NCI-H69 (cell line): ENCODE results near the gene TRIP6.

Source experiments
- DNase-seq: peaks from one replicate; lab custom pipeline; 2025; lab: John Stamatoyannopoulos, UW

TRIP6 gene, protein sequence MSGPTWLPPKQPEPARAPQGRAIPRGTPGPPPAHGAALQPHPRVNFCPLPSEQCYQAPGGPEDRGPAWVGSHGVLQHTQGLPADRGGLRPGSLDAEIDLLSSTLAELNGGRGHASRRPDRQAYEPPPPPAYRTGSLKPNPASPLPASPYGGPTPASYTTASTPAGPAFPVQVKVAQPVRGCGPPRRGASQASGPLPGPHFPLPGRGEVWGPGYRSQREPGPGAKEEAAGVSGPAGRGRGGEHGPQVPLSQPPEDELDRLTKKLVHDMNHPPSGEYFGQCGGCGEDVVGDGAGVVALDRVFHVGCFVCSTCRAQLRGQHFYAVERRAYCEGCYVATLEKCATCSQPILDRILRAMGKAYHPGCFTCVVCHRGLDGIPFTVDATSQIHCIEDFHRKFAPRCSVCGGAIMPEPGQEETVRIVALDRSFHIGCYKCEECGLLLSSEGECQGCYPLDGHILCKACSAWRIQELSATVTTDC

DNA sequence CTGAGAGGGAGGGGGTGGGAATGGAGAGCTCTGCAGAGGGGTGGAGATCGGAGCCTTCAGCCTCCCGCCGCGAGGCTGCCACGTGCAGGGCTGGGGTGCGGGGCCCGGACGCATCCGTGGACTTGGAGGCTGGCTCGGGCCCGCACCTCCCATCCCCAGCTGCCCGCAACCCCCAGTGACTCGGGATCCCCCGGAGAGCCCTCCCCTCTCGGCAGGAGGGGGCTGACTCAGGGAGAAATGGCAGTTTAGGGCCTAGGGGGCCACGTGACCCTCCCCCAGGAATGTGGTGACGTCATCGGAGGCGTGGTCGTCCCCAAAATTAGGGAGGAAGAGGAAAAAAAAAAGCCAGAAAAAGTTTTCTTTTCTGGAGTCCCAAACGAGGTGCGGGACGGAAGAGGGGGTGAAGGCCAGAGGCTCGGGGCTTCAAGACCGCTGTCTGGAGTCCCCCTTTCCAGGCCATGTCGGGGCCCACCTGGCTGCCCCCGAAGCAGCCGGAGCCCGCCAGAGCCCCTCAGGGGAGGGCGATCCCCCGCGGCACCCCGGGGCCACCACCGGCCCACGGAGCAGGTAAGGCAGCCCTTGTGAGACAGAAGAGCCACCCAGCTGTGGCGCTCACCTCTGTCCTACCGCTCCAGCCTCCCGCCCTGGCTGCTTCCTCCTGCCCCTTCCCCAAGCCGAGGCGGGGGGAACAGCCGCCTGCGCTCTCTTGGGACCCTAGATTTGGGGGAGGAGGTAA lies at the start of gene TRIP6:
Gene TRIP6, plus strand, starts transcription at position 348 of the 736 bp plus-strand sequence. Its CDS starts 111 bp downstream, at position 459.
- DNase-seq, result peak; percentile 45

DNA sequence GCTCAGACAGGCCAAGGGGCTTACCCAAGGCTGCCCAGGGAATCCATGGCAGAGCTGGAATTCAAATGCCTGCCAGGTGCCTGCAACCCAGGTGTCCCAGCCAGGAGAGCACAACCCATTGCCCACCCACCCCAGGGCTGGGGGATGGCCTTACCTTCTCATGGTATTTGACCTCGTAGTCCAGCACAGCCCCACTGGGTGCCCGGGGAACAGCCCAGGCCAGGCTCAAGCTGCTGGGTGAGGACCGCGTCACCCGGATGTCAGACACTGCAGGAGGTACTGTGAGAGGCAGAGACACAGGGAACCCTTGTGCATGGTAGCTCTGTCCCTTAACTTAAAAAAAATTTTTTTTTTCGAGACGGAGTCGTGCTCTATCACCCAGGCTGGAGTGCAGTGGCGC lies 48.8 kb upstream of the TRIP6 start:
- DNase-seq, result no peak

GRCh38 chr7:100818825-100819224 lies 48.4 kb upstream of the TRIP6 start:
- DNase-seq, result no peak

DNA sequence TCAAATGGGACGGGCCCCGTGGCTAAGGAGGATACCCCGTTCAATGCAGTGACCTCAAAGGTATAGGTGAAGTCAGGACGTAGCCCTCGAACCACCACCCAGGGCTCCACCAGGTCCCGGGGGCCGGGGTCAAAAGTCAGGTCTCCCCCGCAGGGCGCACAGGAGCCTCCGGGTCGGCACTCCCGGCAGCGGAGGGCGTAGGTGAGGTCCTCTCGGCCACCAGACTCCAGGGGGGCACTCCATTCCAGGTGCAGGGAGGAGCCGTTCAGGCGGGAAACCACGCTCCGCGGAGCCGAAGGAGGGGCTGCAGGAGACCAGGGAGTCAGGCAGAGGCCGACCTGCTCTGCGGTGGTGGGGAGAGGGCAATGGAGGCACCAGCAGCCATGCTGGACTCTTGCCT lies 47.6 kb upstream of the TRIP6 start:
- DNase-seq, result no peak

DNA sequence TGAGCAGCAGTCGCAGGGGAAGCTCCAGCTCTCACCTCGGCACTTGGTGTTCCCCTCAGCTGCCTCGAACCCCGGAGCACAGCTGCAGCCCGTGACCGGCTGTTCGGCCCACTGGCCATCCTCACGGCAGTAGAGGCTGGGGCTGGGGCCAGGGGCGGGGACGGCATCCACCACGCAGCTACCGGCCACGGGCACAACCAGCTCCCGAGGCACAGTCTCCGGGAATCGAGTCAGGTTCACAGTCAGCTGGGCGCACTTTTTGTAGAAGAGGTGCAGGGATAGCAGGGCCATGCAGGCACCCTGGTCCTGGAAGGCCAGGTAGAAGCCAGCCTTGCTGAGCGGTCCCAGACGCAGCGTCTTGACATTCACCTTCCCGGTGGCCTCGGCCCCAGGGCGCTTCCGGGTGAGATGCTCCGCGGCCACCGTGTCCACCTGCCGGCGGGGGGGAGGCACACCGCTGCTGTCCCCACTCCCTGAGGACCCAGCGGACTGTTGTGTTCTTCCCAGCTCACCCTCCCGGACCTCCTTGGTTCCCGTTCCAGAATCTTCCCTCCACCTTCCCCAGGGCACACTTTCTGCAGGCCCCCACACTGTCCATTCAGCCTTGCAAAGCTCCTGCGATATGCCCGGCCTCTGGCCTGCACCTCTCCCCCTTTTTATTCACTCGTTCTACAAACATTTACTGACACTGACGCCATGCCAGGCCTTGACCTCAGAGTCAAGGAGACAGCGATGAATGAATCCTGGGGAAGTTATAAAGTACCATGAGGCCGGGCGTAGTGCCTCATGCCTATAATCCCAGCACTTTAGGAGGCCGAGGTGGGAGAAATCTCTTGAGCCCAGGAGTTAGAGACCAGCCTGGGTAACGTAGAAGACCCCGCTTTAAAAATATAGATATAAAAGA lies 44.7 kb upstream of the TRIP6 start:
- DNase-seq, result no peak

DNA sequence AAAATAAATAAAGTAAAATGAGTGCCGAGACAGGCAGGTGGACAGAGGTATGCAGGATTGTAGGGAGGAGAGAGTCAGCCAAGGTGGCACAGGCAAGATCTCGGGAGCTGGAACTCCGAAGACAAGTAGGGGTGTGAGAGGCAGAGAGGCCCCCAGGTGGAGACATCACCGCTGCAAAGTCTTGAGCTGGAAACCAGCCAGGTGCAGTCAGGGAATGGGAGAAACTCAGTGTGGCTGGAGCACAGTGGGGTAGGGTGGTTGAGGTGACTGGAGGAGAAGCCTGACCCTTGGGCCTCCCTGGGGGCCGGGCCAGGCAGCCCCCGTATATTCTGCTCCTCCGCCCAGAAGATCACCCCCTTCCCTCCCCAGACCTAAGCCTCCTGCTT lies 44.1 kb upstream of the TRIP6 start:
- DNase-seq, result no peak

DNA sequence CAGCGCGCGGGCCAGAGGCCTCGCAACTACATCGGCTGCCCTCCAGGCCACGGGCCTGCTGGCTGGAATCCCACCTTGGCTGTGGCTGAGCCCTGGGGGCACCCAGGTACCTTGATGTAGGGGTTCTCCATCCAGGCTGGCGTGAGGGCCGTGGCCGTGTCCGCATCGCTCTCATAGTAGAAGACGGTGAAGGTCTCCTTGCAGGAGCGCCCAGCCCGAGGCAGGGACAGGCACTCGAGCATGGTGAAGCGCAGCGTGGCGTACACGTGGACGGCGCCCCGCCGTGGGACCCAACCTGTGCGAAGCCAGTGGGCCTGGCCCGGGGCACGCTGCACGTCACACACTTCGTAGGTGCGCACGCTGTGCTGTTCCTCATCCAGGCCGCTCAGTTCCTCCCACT lies 43.7 kb upstream of the TRIP6 start:
- DNase-seq, result no peak

GRCh38 chr7:100824499-100825214 lies 42.5 kb upstream of the TRIP6 start:
- peak; percentile 53 for DNase-seq

- DNase-seq, result peak; percentile 79
These were observed 41.9 kb upstream of the TRIP6 start for GRCh38 chr7:100825215-100825671.

GRCh38 chr7:100825751-100826513 lies 41.3 kb upstream of the TRIP6 start:
- DNase-seq, result peak; percentile 44

DNA sequence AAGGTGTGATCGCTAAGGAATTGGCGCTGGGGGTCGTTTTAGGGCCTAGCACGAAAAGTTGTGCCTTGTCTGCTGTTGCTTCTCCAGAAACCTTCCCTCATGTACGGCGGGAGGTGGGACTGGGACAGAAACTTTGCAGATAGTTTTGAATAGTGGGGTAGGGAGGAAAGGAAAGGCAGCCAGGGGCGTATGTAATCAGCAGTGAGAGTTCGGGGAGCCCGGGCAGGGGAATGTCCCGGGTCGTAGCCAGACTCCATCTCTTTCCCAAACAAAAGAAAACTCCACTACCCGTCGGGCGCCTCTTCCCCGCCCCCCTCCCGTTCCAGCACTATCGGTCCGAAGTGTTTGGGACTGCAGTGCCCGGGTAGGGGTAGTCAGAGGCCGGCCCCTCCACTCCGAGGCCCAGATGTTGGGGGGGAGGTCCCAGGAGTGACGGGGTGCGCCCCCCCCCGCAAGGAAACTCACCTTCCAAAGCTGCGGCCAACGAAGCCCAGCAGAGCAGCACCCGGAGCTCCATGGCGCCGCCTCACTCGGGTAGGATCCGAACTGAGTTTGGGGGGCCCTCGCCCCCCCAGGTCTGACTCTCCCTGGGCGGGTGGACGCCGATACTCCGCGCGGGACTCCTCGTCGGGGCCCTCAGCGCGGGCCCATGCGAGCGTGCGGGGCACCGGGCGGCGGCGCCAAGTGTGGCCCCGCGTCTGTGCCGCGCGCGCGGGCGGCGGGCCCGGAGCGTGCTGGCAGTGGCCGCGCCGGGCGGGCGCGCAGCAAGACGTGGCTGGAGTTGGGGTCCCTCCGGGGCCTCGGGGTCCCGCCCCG lies 40.5 kb upstream of the TRIP6 start:
- peak; percentile 38 for DNase-seq

DNA sequence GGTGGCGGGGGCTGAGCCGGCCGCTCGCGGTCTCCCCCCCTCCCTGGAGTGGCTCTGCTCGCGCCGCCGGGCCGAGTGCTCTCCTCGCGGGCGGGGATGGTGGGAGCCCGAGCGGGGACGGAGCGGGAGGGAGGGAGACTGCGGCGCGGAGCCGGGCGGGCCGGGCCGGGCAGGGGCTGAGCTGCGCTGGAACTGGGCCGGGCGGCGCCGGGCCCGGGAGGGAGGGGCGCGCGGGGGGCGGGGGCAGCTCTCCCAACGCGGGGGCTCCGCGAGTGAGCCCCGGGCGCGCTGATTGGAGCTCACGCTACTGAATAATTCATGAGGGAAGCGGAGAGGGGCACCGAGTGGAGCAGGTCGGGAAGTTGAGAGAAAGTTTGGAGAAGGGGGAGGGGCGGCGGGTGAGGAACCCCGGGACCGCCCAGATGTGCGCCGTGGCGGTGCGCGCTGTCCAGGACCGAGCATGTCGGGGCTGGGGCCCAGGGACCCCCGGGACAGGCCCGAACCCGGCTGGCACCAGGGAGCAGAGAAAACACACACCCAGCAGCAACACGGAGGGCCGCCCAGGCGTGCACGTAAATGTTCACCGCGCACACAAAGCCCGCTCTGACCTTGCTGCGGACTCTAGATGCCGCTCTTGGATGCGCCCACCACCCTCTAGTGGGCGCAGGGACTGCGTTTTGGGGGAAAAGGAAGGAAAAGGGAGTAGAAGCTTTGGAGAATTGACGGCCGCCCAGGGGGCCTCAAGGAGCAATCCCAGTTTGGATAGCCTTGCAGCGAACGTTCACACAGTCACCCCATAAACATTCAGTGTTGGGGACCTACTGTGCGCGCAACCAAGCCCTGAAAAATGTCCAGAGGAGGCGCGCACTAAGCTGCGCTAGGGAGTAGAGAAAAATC lies 39.6 kb upstream of the TRIP6 start, which contains the start of gene EPHB4:
Gene EPHB4, minus strand, starts transcription at position 194 of the 897 bp plus-strand sequence. CDS start 493 bp downstream, outside the sequence.
- peak; percentile 59 for DNase-seq

DNA sequence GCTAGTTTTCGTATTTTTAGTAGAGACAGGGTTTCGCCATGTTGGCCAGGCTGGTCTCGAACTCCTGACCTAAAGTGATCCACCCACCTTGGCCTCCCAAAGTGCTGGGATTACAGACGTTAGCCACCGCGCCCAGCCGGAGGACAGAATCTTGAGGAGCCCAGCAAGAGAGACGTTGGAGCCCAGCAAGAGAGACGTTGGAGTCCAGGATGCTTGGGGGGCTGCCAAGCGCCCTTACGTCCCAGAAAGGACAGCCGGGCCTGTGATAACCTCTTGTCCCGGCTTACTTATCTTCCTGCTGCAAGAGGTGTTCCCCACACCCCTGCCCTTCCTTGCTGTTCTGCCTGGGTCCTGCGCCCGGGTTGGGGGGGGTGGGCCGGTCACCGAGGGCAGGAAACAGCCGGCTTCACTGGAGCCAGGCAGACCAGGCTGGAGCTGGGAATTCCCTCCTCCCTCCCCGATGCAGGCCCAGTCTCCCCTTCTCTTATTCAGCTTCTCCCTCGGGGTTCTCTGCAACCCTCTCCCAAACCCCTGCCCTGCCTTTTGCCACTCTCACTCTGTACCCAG lies 38.0 kb upstream of the TRIP6 start:
- DNase-seq, result no peak

DNA sequence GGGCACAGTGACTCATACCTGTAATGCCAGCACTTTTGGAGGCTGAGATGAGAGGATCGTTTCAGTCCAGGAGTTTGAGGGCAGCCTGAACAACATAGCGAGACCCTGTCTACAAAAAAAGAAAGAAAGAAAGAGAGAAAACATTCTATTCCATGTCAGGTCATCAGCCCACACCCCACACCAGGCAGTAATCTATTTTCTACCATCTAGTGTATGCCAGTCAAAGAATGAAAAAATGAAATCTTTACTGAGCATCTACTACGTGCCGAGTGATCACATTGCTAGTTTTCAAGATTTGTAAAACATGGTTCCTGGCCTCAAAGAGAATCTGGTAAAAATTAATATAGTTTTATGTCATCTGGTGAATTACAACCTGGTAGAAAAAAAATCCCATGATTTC lies 36.8 kb upstream of the TRIP6 start:
- DNase-seq, result no peak

- no peak for DNase-seq
These were observed 34.9 kb upstream of the TRIP6 start for GRCh38 chr7:100832281-100832633.

- peak; percentile 94 for DNase-seq
These were observed 31.0 kb upstream of the TRIP6 start for GRCh38 chr7:100835903-100836811.

DNA sequence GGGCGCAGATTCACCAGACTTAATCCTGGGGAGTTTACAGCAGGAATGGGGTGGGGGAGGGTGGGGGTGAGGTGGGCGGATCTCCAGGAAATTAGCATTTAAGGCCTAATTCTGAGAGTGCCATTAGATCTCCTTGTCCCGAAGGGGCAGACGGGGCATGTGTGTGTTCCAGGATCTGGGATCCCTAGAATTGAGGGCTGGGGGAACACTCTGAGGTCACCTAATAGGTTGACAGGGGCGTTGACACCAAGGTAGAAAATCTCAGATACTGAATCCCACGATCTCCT lies 30.4 kb upstream of the TRIP6 start:
- DNase-seq, result no peak
